ENCODE results near the gene THSD7A. TPM values are rescaled to one million over a fixed set of nuclear protein-coding genes. Genes with fewer than 3 reads are reported as not detected.

THSD7A gene
- total RNA-seq, 1 experiment from 2014 or later, result 0.68 TPM

GRCh38 chr7:11415101-11415500 is 416.9 kb downstream of the THSD7A start:
- DNase-seq (ENCODE audit: low spot score) (no peak), ATAC-seq (no peak; the same call in 1 of the 2 replicates)
- ChIA-PET CTCF (no interaction called here), POLR2A (no interaction called here)
- no peak overlapping the region for H3K4me3 Mint-ChIP-seq
- peaks cover 25% of the 10 kb centered on the region for H3K9me3 Mint-ChIP-seq
- peaks cover 40% of the 10 kb centered on the region for H3K4me1 Mint-ChIP-seq
- H3K27me3 Mint-ChIP-seq (ENCODE audit: low read depth), result no peaks in the 10 kb centered on the region
- no peak overlapping the region for H3K27ac Mint-ChIP-seq
- TF ChIP-seq CREB1 (CRISPR knock-in tag; IDR thresholded peaks at IDR 0.05) (no peak), ETV6 (CRISPR knock-in tag; IDR thresholded peaks at IDR 0.05) (no peak)
- peaks cover 27% of the 10 kb centered on the region for H3K36me3 Mint-ChIP-seq

GRCh38 chr7:11413901-11414300 is 418.1 kb downstream of the THSD7A start:
- no peak for TF ChIP-seq ZNF423 (CRISPR knock-in tag; IDR thresholded peaks at IDR 0.05)
- CTCF ChIA-PET, result no interaction called here
- no peak for DNase-seq (ENCODE audit: low spot score)
- H3K4me3 Mint-ChIP-seq, result no peak overlapping the region
- H3K9me3 Mint-ChIP-seq, result peaks cover 15% of the 10 kb centered on the region
- no peaks in the 10 kb centered on the region for H3K27me3 Mint-ChIP-seq (ENCODE audit: low read depth)
- no peak for ATAC-seq
- peaks cover 15% of the 10 kb centered on the region for H3K36me3 Mint-ChIP-seq
- POLR2A ChIA-PET, result no interaction called here
- peaks cover 40% of the 10 kb centered on the region for H3K4me1 Mint-ChIP-seq
- no peak overlapping the region for H3K27ac Mint-ChIP-seq

GRCh38 chr7:11412036-11412435 is 420.0 kb downstream of the THSD7A start:
- CTCF ChIA-PET, result no interaction called here
- peaks cover 15% of the 10 kb centered on the region for H3K9me3 Mint-ChIP-seq
- DNase-seq (ENCODE audit: low spot score), result no peak
- peaks cover 15% of the 10 kb centered on the region for H3K36me3 Mint-ChIP-seq
- no peak overlapping the region for H3K27ac Mint-ChIP-seq
- peaks cover 27% of the 10 kb centered on the region for H3K4me1 Mint-ChIP-seq
- H3K4me3 Mint-ChIP-seq, result no peak overlapping the region
- no peak for ATAC-seq
- no peak for TF ChIP-seq RELA (CRISPR knock-in tag; IDR thresholded peaks at IDR 0.05; ENCODE audit: borderline replicate concordance)
- no peak for TF ChIP-seq ARID4B (CRISPR knock-in tag; IDR thresholded peaks at IDR 0.05; ENCODE audit: borderline replicate concordance)
- no peak for TF ChIP-seq MXD4 (CRISPR knock-in tag; IDR thresholded peaks at IDR 0.05; ENCODE audit: borderline replicate concordance)
- no peak for TF ChIP-seq MLX (CRISPR knock-in tag; IDR thresholded peaks at IDR 0.05)
- no peak for TF ChIP-seq GTF2I (CRISPR knock-in tag; conservative IDR thresholded peaks at IDR 0.05)
- TF ChIP-seq ZNF532 (CRISPR knock-in tag; IDR thresholded peaks at IDR 0.05; ENCODE audit: borderline replicate concordance), result no peak
- no peak for TF ChIP-seq E2F5 (CRISPR knock-in tag; IDR thresholded peaks at IDR 0.05)
- no peak for TF ChIP-seq ELF4 (CRISPR knock-in tag; IDR thresholded peaks at IDR 0.05; ENCODE audit: low read depth)
- no peak for TF ChIP-seq TEAD1 (CRISPR knock-in tag; IDR thresholded peaks at IDR 0.05)
- no peak for TF ChIP-seq NFE2L1 (CRISPR knock-in tag; IDR thresholded peaks at IDR 0.05)
- TF ChIP-seq E2F1 (CRISPR knock-in tag; IDR thresholded peaks at IDR 0.05), result no peak
- TF ChIP-seq ZNF671 (CRISPR knock-in tag; IDR thresholded peaks at IDR 0.05), result no peak
- no peak for TF ChIP-seq KAT7 (CRISPR knock-in tag; IDR thresholded peaks at IDR 0.05; ENCODE audit: borderline replicate concordance)
- no peak for TF ChIP-seq ZNF263 (CRISPR knock-in tag; IDR thresholded peaks at IDR 0.05; ENCODE audit: low read depth)
- TF ChIP-seq ZNF512 (CRISPR knock-in tag; IDR thresholded peaks at IDR 0.05; ENCODE audit: borderline replicate concordance), result no peak
- POLR2A ChIA-PET, result no interaction called here
- no peaks in the 10 kb centered on the region for H3K27me3 Mint-ChIP-seq (ENCODE audit: low read depth)
